ENCODE measurements around the gene WDFY2. TPM values are rescaled to one million over a fixed set of nuclear protein-coding genes. Genes with fewer than 3 reads are reported as not detected.
A peak's percentile ranks its signal among the peaks of the same experiment; 100 is the strongest.

The WDFY2 gene
- total and polyA plus RNA-seq, 2 experiments from 2014 or later: 11.4 to 24.0 TPM

- H3K4me3 Mint-ChIP-seq: no peak overlapping the region; the same call in 2 of the 3 replicates
- H3K27me3 ChIP-seq (ENCODE audit: insufficient read depth): no peaks in the 10 kb centered on the region
- H3K27me3 Mint-ChIP-seq (ENCODE audit: insufficient read depth, low read depth, poor library complexity): no peaks in the 10 kb centered on the region
- no peaks in the 10 kb centered on the region for H3K9me3 Mint-ChIP-seq
- H4K20me1 ChIP-seq (replicated peaks; ENCODE audit: insufficient read depth): 0 out of 2 replicates have a peak, but pooled peaks cover 5% of the 10 kb centered on the region
- H3K4me1 ChIP-seq (ENCODE audit: insufficient read depth): peaks cover 5% of the 10 kb centered on the region
- H3K4me3 ChIP-seq: no peak overlapping the region
- ATAC-seq (no peak; the same call in 2 of the 3 replicates), DNase-seq (ENCODE audit: low spot score) (no peak)
- no peaks in the 10 kb centered on the region for H3K36me3 ChIP-seq (ENCODE audit: insufficient read depth)
- H3K9me2 ChIP-seq (ENCODE audit: insufficient read depth): no peaks in the 10 kb centered on the region
- peaks cover 37% of the 10 kb centered on the region for H3K4me1 Mint-ChIP-seq
- H3K36me3 Mint-ChIP-seq (ENCODE audit: low read depth): peaks cover 16% of the 10 kb centered on the region; the same call in 2 of the 3 replicates
- no peak overlapping the region for H3K4me2 ChIP-seq
- H3K27ac ChIP-seq (ENCODE audit: low read depth): no peak overlapping the region
- H3K79me2 ChIP-seq (replicated peaks; ENCODE audit: insufficient read depth): peaks cover 76% of the 10 kb centered on the region
- no peaks in the 10 kb centered on the region for H3F3A ChIP-seq (replicated peaks; ENCODE audit: low read depth)
- no peak overlapping the region for H2AFZ ChIP-seq
- no peak for TF ChIP-seq REST (IDR thresholded peaks at IDR 0.05; ENCODE audit: unreplicated experiment)
- no peak for TF ChIP-seq STAT1 (IDR thresholded peaks at IDR 0.05; ENCODE audit: unreplicated experiment)
- no peak for TF ChIP-seq ZNF114 (CRISPR knock-in tag; IDR thresholded peaks at IDR 0.05)
- TF ChIP-seq JUNB (IDR thresholded peaks at IDR 0.05; ENCODE audit: unreplicated experiment): no peak
- TF ChIP-seq NANOG (IDR thresholded peaks at IDR 0.05; ENCODE audit: borderline replicate concordance): no peak
- TF ChIP-seq ETS1 (IDR thresholded peaks at IDR 0.05): no peak
- TF ChIP-seq ZNF462 (CRISPR knock-in tag; IDR thresholded peaks at IDR 0.05): no peak
- no peak for TF ChIP-seq EZH2phosphoT487 (IDR thresholded peaks at IDR 0.05; ENCODE audit: unreplicated experiment)
- TF ChIP-seq CREB1 (CRISPR knock-in tag; IDR thresholded peaks at IDR 0.05; ENCODE audit: low read depth): no peak
- no peak for TF ChIP-seq CTCF (conservative IDR thresholded peaks at IDR 0.05; ENCODE audit: low read depth in 2 of 2)
- TF ChIP-seq EZH2 (IDR thresholded peaks at IDR 0.05; ENCODE audit: low read depth, unreplicated experiment): no peak
- no peak for TF ChIP-seq POLR2AphosphoS5 (IDR thresholded peaks at IDR 0.05; ENCODE audit: low read depth)
- no peak for TF ChIP-seq ZNF331 (CRISPR knock-in tag; IDR thresholded peaks at IDR 0.05; ENCODE audit: low read depth)
- H3K27ac Mint-ChIP-seq: peak overlapping the region; percentile 15; the same call in 1 of the 2 replicates
These were observed 80.0 kb downstream of the WDFY2 start for GRCh38 chr13:51663973-51664957.
